ENCODE data around the gene SRRM4.

DNA sequence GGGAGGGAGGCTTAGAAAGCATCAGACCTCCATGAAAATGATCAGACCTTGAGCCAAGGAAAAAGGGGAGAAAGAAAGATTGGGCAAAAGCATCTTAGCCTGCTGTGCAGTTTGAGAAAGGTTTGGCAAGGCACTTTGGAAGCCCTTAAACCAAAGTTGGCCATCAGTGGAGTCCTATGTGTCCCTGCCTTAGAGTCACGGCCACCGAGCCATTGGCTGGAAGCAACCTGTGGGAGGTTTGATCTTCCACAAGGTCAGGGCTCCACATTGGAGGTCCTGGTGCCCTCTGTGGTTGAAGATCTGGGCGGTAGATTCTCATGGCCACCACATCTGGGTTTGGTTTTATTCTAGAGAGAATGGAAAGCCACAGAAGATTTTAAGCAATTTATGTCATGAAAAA lies 44.4 kb downstream of the SRRM4 start:
- no peak for TF ChIP-seq POLR2A (IDR thresholded peaks at IDR 0.05)
- TF ChIP-seq, protein P1, sequence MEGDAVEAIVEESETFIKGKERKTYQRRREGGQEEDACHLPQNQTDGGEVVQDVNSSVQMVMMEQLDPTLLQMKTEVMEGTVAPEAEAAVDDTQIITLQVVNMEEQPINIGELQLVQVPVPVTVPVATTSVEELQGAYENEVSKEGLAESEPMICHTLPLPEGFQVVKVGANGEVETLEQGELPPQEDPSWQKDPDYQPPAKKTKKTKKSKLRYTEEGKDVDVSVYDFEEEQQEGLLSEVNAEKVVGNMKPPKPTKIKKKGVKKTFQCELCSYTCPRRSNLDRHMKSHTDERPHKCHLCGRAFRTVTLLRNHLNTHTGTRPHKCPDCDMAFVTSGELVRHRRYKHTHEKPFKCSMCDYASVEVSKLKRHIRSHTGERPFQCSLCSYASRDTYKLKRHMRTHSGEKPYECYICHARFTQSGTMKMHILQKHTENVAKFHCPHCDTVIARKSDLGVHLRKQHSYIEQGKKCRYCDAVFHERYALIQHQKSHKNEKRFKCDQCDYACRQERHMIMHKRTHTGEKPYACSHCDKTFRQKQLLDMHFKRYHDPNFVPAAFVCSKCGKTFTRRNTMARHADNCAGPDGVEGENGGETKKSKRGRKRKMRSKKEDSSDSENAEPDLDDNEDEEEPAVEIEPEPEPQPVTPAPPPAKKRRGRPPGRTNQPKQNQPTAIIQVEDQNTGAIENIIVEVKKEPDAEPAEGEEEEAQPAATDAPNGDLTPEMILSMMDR (IDR thresholded peaks at IDR 0.05), result no peak

All from thyroid gland (tissue), 4 donors.